Measurements from ENCODE around the gene PLCD3.

DNA sequence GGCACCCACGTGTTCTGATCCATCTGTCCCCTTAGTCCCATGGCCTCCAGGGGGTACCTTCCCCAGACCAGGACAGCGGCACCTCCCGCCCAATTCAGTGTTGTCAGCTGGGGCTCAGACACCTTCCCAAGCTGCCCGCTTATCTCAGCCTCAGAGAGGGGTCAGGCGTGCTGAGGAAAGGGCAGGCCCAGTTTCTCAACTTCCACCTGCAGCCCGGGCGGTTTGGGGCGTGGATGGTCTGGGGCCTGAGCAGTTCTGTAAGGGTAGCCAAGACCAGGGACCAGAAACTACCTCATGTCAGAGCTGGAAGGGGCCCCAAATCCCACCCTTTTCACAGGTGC lies 5.1 kb downstream of the PLCD3 start:
- TF ChIP-seq, protein P1, sequence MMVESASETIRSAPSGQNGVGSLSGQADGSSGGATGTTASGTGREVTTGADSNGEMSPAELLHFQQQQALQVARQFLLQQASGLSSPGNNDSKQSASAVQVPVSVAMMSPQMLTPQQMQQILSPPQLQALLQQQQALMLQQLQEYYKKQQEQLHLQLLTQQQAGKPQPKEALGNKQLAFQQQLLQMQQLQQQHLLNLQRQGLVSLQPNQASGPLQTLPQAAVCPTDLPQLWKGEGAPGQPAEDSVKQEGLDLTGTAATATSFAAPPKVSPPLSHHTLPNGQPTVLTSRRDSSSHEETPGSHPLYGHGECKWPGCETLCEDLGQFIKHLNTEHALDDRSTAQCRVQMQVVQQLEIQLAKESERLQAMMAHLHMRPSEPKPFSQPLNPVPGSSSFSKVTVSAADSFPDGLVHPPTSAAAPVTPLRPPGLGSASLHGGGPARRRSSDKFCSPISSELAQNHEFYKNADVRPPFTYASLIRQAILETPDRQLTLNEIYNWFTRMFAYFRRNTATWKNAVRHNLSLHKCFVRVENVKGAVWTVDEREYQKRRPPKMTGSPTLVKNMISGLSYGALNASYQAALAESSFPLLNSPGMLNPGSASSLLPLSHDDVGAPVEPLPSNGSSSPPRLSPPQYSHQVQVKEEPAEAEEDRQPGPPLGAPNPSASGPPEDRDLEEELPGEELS (CRISPR knock-in tag; IDR thresholded peaks at IDR 0.05; ENCODE audit: borderline replicate concordance) = no peak
- TF ChIP-seq, protein P2, sequence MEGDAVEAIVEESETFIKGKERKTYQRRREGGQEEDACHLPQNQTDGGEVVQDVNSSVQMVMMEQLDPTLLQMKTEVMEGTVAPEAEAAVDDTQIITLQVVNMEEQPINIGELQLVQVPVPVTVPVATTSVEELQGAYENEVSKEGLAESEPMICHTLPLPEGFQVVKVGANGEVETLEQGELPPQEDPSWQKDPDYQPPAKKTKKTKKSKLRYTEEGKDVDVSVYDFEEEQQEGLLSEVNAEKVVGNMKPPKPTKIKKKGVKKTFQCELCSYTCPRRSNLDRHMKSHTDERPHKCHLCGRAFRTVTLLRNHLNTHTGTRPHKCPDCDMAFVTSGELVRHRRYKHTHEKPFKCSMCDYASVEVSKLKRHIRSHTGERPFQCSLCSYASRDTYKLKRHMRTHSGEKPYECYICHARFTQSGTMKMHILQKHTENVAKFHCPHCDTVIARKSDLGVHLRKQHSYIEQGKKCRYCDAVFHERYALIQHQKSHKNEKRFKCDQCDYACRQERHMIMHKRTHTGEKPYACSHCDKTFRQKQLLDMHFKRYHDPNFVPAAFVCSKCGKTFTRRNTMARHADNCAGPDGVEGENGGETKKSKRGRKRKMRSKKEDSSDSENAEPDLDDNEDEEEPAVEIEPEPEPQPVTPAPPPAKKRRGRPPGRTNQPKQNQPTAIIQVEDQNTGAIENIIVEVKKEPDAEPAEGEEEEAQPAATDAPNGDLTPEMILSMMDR (IDR thresholded peaks at IDR 0.05 in 2 of 3, conservative IDR thresholded peaks at IDR 0.05 in 1 of 3; ENCODE audit: insufficient read depth in 2 of 3, low read depth in 1 of 3, low read length in 3 of 3) = no peak

All from K562 (cell line).